CD14-positive monocyte (primary cell): ENCODE data around the gene CD81. TPM values are rescaled to one million over a fixed set of nuclear protein-coding genes. Genes with fewer than 3 reads are reported as not detected.

Source experiments
- DNase-seq, 3 donors: peaks; one replicate each; pipeline ENCODE4 v3.0.0-alpha.2; 2011 to 2022
- H2AFZ ChIP-seq: 2 replicates; pipeline ENCODE4 v1.6.0; 2012; ENCODE audit warnings: mild to moderate bottlenecking, low read depth, low read length, inconsistent platforms; ENCODE audit not compliant: insufficient read depth, poor library complexity, severe bottlenecking
- H3K27ac ChIP-seq, 2 donors: 1 replicate in 1 of 2; 2 replicates in 1 of 2; pipeline ENCODE4 v1.5.1; 2012 to 2013; ENCODE audit warnings: low read length in 2 of 2, control low read depth in 1 of 2, inconsistent platforms in 1 of 2, low read depth in 1 of 2, mild to moderate bottlenecking in 1 of 2
- H3K27me3 ChIP-seq, 2 donors: one replicate each; pipeline versions ENCODE4 v1.6.0 to v1.6.1; 2011 to 2013; ENCODE audit warnings: low read length in 2 of 2; ENCODE audit not compliant: control insufficient read depth in 2 of 2, insufficient read depth in 2 of 2
- H3K36me3 ChIP-seq, 2 donors: replicated peaks in 1 of 2; 1 replicate in 1 of 2; 2 replicates in 1 of 2; pipeline versions ENCODE4 v1.5.1 to v1.6.1; 2012 to 2013; ENCODE audit warnings: low read length in 2 of 2, control low read depth in 1 of 2, inconsistent platforms in 1 of 2, mild to moderate bottlenecking in 1 of 2; ENCODE audit not compliant: insufficient read depth in 2 of 2, control insufficient read depth in 1 of 2
- H3K4me1 ChIP-seq, 2 donors: 1 replicate in 1 of 2; 2 replicates in 1 of 2; pipeline versions ENCODE4 v1.5.1 to v1.6.1; 2012 to 2013; ENCODE audit warnings: low read length in 2 of 2, control low read depth in 1 of 2, inconsistent platforms in 1 of 2, mild to moderate bottlenecking in 1 of 2, moderate library complexity in 1 of 2; ENCODE audit not compliant: insufficient read depth in 2 of 2, control insufficient read depth in 1 of 2
- H3K4me2 ChIP-seq: replicated peaks from 2 replicates; pipeline ENCODE3; 2012; ENCODE audit warnings: low read length, moderate library complexity, mild to moderate bottlenecking; ENCODE audit not compliant: poor library complexity, severe bottlenecking; ENCODE audit errors: extremely low read depth
- H3K4me3 ChIP-seq, 3 experiments: fragments of 200-600 bp in 1 of 3; sonication (generic) in 1 of 3; replicated peaks in 1 of 3; 1 replicate in 2 of 3; 2 replicates in 1 of 3; pipeline ENCODE4 v1.5.1; 2011 to 2013; ENCODE audit warnings: low read length in 3 of 3, mild to moderate bottlenecking in 3 of 3, control low read depth in 2 of 3, low read depth in 2 of 3, inconsistent platforms in 1 of 3, moderate library complexity in 1 of 3
- H3K79me2 ChIP-seq: 2 replicates; pipeline ENCODE4 v1.6.0; 2012; ENCODE audit warnings: mild to moderate bottlenecking, control low read depth, inconsistent platforms, low read length, moderate library complexity; ENCODE audit not compliant: insufficient read depth
- H3K9ac ChIP-seq: 2 replicates; pipeline ENCODE4 v1.6.0; 2017; ENCODE audit warnings: low read length, mild to moderate bottlenecking; ENCODE audit not compliant: insufficient read depth, poor library complexity, severe bottlenecking
- H3K9me3 ChIP-seq, 2 donors: replicated peaks in 1 of 2; 1 replicate in 1 of 2; 2 replicates in 1 of 2; pipeline versions ENCODE4 v1.5.1 to v1.6.1; 2012 to 2013; ENCODE audit warnings: low read length in 2 of 2, control low read depth in 1 of 2; ENCODE audit not compliant: control insufficient read depth in 1 of 2, insufficient read depth in 1 of 2
- H4K20me1 ChIP-seq: 2 replicates; pipeline ENCODE4 v1.6.0; 2012; ENCODE audit warnings: mild to moderate bottlenecking, low read length, control low read depth, moderate library complexity; ENCODE audit not compliant: insufficient read depth
- H3K27ac Mint-ChIP-seq, 7 donors: one replicate each; pipeline ENCODE4 v1.8.0; 2020; ENCODE audit warnings: mild to moderate bottlenecking in 7 of 7, mixed read lengths in 7 of 7, moderate library complexity in 6 of 7, inconsistent platforms in 2 of 7
- H3K27me3 Mint-ChIP-seq, 3 donors: one replicate each; pipeline ENCODE4 v1.8.0; 2021 to 2022; ENCODE audit warnings: low read depth in 3 of 3, mild to moderate bottlenecking in 3 of 3, mixed read lengths in 3 of 3, moderate library complexity in 3 of 3, inconsistent platforms in 1 of 3
- H3K36me3 Mint-ChIP-seq, 2 donors: one replicate each; pipeline ENCODE4 v1.8.0; 2020; ENCODE audit warnings: mixed read lengths in 2 of 2, inconsistent platforms in 1 of 2, mild to moderate bottlenecking in 1 of 2
- H3K4me1 Mint-ChIP-seq: one replicate; pipeline ENCODE4 v1.8.0; 2020; ENCODE audit warnings: mild to moderate bottlenecking, mixed read lengths
- H3K4me3 Mint-ChIP-seq, 2 donors: one replicate each; pipeline ENCODE4 v1.8.0; 2020; ENCODE audit warnings: mild to moderate bottlenecking in 2 of 2, mixed read lengths in 2 of 2, moderate library complexity in 1 of 2
- H3K9me3 Mint-ChIP-seq, 7 donors: one replicate each; pipeline ENCODE4 v1.8.0; 2020 to 2022; ENCODE audit warnings: mixed read lengths in 7 of 7, mild to moderate bottlenecking in 6 of 7, moderate library complexity in 6 of 7, inconsistent platforms in 2 of 7
- WGBS: methylation state at CpG from one replicate; pipeline ENCODE4 v1.1.5; 2013; ENCODE audit warnings: missing lambda C conversion rate; ENCODE audit not compliant: insufficient coverage; 5-methylcytosine and 5-hydroxymethylcytosine counted together
- intact Hi-C, 2 donors: fragments of 100-400 bp; cut with micrococcal nuclease; formaldehyde crosslinking; loops; one replicate each; pipeline versions ENCODE4 v1.15.0 to v1.15.1; 2023
- polyA minus RNA-seq: library from RNA; depleted of rRNA, polyadenylated mRNA; stranded (reverse); fragments of >200 nt; gene quantifications from 2 replicates; pipeline ENCODE4 v1.2.3, GENCODE V29; 2012
- polyA plus RNA-seq, 3 donors: library from polyadenylated mRNA; depleted of rRNA in 1 of 3; unstranded in 2 of 3; stranded (reverse) in 1 of 3; fragments of 300-500 nt in 2 of 3; fragments of >200 nt in 1 of 3; fragmentation: Illumina TruSeq in 2 of 3; gene quantifications; 1 replicate in 2 of 3; 2 replicates in 1 of 3; pipeline ENCODE4 v1.2.3, GENCODE V29; 2012 to 2021
- total RNA-seq, 12 experiments: library from RNA in 1 of 12; stranded (reverse) in 1 of 12; fragments of 120-200 nt in 1 of 12; gene quantifications; one replicate each; pipeline ENCODE4 v1.2.4 and lab custom pipeline; 2013 to 2026; ENCODE audit warnings: mixed read lengths in 6 of 12, inconsistent platforms in 1 of 12
- TF ChIP-seq, protein P1 (sequence below): fragments of 200-600 bp; IDR thresholded peaks from one replicate; pipeline ENCODE4 v1.8.0; 2022; ENCODE audit warnings: antibody characterized with exemption, mild to moderate bottlenecking

CD81 gene, protein sequence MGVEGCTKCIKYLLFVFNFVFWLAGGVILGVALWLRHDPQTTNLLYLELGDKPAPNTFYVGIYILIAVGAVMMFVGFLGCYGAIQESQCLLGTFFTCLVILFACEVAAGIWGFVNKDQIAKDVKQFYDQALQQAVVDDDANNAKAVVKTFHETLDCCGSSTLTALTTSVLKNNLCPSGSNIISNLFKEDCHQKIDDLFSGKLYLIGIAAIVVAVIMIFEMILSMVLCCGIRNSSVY
- total RNA-seq (2013) = 21.8 TPM
- 10 to 100 TPM in 2 of 3 donors, 1 to 10 TPM in 1; 3.2 to 74.9 (median 12.3) TPM for polyA plus RNA-seq
- polyA minus RNA-seq = 40.4 and 42.1 TPM in 2 replicates
- total RNA-seq (lab: John Stamatoyannopoulos, UW) = 19.7 to 41.9 (median 28.7) reads per million in 11 experiments

DNA sequence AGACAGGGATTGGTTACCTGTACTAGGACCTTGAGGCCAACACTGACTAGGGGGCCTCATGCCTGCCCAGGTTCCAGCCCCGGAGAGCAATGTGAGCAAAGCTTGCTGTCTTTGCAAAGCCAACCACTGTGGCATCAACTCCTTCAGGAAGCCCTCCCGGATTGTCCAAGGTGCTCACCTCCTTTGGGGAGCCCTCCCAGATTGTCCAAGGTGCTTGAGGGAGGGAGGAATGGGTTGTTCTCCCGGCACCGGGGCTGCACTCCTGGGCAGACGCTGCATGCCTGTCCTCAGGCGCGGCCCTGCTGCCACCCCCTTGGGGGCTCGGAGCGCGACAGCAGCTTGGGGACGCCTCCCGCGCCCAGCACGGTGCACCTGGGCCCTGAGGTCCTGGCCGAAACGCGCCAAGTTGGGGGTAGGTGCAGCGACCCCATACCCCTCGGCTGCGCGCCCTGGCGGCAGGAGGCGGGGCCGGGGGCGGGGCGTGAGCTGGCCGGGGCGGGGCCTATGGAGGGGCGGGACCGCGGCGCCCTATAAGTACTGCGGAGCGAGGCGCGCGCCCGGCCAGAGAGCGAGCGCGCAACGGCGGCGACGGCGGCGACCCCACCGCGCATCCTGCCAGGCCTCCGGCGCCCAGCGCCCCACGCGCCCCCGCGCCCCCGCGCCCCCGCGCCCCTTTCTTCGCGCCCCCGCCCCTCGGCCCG is at the start of gene CD81:
TSS of gene CD81 (plus strand) at position 560 of the 701 bp plus-strand sequence. CDS start 240 bp downstream, outside the sequence.
- H3K9me3 ChIP-seq = no peaks in the 10 kb centered on the region
- Mint-ChIP-seq H3K36me3 (peaks cover 0 to 5% of the 10 kb centered on the region in 2 donors), H3K4me1 (peaks cover 33% of the 10 kb centered on the region), H3K4me3 (peak within 1 kb of the TSS; percentile 82 to 89), H3K9me3 (peaks cover 0 to 3% (median 0%) of the 10 kb centered on the region in 7 donors), H3K27ac (peak within 1 kb of the TSS in 3 of 7 donors; percentile 46 to 51 (median 50)), H3K27me3 (peaks cover 19 to 38% (median 22%) of the 10 kb centered on the region in 3 donors)
- H3K36me3 ChIP-seq = no peaks in the 10 kb centered on the region
- H4K20me1 ChIP-seq = peaks cover 39% of the 10 kb centered on the region
- peak within 1 kb of the TSS; percentile 68 for H3K9ac ChIP-seq
- intact Hi-C loops = no loop called here
- H2AFZ ChIP-seq = peak within 1 kb of the TSS; percentile 78
- H3K27ac ChIP-seq = peak within 1 kb of the TSS in 1 of 2 donors; percentile 44
- TF ChIP-seq, protein P1, sequence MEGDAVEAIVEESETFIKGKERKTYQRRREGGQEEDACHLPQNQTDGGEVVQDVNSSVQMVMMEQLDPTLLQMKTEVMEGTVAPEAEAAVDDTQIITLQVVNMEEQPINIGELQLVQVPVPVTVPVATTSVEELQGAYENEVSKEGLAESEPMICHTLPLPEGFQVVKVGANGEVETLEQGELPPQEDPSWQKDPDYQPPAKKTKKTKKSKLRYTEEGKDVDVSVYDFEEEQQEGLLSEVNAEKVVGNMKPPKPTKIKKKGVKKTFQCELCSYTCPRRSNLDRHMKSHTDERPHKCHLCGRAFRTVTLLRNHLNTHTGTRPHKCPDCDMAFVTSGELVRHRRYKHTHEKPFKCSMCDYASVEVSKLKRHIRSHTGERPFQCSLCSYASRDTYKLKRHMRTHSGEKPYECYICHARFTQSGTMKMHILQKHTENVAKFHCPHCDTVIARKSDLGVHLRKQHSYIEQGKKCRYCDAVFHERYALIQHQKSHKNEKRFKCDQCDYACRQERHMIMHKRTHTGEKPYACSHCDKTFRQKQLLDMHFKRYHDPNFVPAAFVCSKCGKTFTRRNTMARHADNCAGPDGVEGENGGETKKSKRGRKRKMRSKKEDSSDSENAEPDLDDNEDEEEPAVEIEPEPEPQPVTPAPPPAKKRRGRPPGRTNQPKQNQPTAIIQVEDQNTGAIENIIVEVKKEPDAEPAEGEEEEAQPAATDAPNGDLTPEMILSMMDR = no peak
- peak in 2 of 3 donors; percentile 16 to 52 for DNase-seq
- peaks cover 25% of the 10 kb centered on the region for H3K79me2 ChIP-seq
- 7% methylated on average over 54 of the region's 65 CpGs for WGBS
- peak within 1 kb of the TSS; percentile 92 for H3K4me2 ChIP-seq
- H3K4me1 ChIP-seq = peaks cover 40 to 48% of the 10 kb centered on the region in 2 donors
- H3K27me3 ChIP-seq = peaks cover 0 to 12% of the 10 kb centered on the region in 2 donors
- peak within 1 kb of the TSS; percentile 53 to 81 (median 58) for H3K4me3 ChIP-seq

DNA sequence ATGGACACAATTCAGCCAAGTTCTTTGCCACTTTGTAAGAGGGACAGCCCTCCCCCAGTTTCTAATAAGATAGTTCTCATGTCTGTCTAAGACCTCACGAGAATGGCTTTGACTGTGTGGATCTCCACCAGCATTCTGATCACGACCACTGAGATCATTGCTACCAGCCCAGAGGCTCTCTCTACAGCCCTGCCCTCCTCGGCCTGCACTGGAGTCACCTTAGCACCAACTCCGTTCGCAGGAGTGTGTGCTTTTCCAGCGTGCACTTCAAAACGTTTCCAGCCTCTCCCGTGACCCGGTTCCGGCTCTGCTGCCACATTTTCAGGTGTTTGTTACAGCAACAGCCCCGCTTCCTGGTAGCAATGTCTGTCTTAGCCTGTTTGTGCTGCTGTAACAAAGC is 49.1 kb upstream of the CD81 start:
- TF ChIP-seq, protein P1 = no peak
- H3K9me3 ChIP-seq = peaks cover 23 to 29% of the 10 kb centered on the region in 2 donors
- Mint-ChIP-seq H3K4me1 (no peaks in the 10 kb centered on the region), H3K4me3 (peak overlapping the region in 1 of 2 donors; percentile 61), H3K27me3 (peaks cover 18 to 53% (median 30%) of the 10 kb centered on the region in 3 donors), H3K27ac (peak overlapping the region in 1 of 7 donors; percentile 38), H3K36me3 (peaks cover 0 to 5% of the 10 kb centered on the region in 2 donors), H3K9me3 (peaks cover 26 to 61% (median 49%) of the 10 kb centered on the region in 7 donors)
- H3K79me2 ChIP-seq = no peaks in the 10 kb centered on the region
- DNase-seq = no peak
- WGBS = 91% methylated on average over 11 of the region's 11 CpGs
- no peak overlapping the region for H3K9ac ChIP-seq
- peaks cover 0 to 7% of the 10 kb centered on the region in 2 donors for H3K27me3 ChIP-seq
- no peaks in the 10 kb centered on the region for H3K36me3 ChIP-seq
- H2AFZ ChIP-seq = no peak overlapping the region
- no peak overlapping the region for H3K4me3 ChIP-seq
- intact Hi-C loops = no loop called here
- H4K20me1 ChIP-seq = no peaks in the 10 kb centered on the region
- no peaks in the 10 kb centered on the region for H3K4me1 ChIP-seq
- no peak overlapping the region for H3K4me2 ChIP-seq
- no peak overlapping the region for H3K27ac ChIP-seq
